ENCODE results near the gene CRY1.
A peak's percentile ranks its signal among the peaks of the same experiment; 100 is the strongest.

CRY1 gene

GRCh38 chr12:107131832-107132616, 38.7 kb upstream of the CRY1 start:
- H3K4me3 ChIP-seq (ENCODE audit: low read depth, low read length) = no peak overlapping the region
- peak; percentile 71 for DNase-seq (ENCODE audit: low read depth, low spot score)
- in situ Hi-C loops (cut with HindIII; ENCODE audit: low sequenced_read_pairs) = loop anchor here (25.0 kb wide), 1 partner anchor 480 kb away; no protein-coding TSS in a partner anchor
- peak; percentile 75 for TF ChIP-seq CTCF (IDR thresholded peaks at IDR 0.05; ENCODE audit: low read depth, low read length)

GRCh38 chr12:107130830-107131611, 37.7 kb upstream of the CRY1 start:
- in situ Hi-C loops (cut with HindIII; ENCODE audit: low sequenced_read_pairs) = loop anchor here (25.0 kb wide), 1 partner anchor 481 kb away; no protein-coding TSS in a partner anchor
- no peak for TF ChIP-seq CTCF (IDR thresholded peaks at IDR 0.05; ENCODE audit: low read depth, low read length)
- no peak overlapping the region for H3K4me3 ChIP-seq (ENCODE audit: low read depth, low read length)
- no peak for DNase-seq (ENCODE audit: low read depth, low spot score)

GRCh38 chr12:107129315-107129930, 36.1 kb upstream of the CRY1 start:
- no peak for TF ChIP-seq CTCF (IDR thresholded peaks at IDR 0.05; ENCODE audit: low read depth, low read length)
- no peak for DNase-seq (ENCODE audit: low read depth, low spot score)
- H3K4me3 ChIP-seq (ENCODE audit: low read depth, low read length) = no peak overlapping the region
- in situ Hi-C loops (cut with HindIII; ENCODE audit: low sequenced_read_pairs) = loop anchor here (25.0 kb wide), 1 partner anchor 483 kb away; no protein-coding TSS in a partner anchor

GRCh38 chr12:107127482-107128430, 34.4 kb upstream of the CRY1 start:
- no peak for TF ChIP-seq CTCF (IDR thresholded peaks at IDR 0.05; ENCODE audit: low read depth, low read length)
- H3K4me3 ChIP-seq (ENCODE audit: low read depth, low read length) = no peak overlapping the region
- DNase-seq (ENCODE audit: low read depth, low spot score) = no peak
- in situ Hi-C loops (cut with HindIII; ENCODE audit: low sequenced_read_pairs) = loop anchor here (25.0 kb wide), 1 partner anchor 485 kb away; no protein-coding TSS in a partner anchor

GRCh38 chr12:107126796-107127481, 33.6 kb upstream of the CRY1 start:
- H3K4me3 ChIP-seq (ENCODE audit: low read depth, low read length) = no peak overlapping the region
- DNase-seq (ENCODE audit: low read depth, low spot score) = peak; percentile 12
- peak; percentile 54 for TF ChIP-seq CTCF (IDR thresholded peaks at IDR 0.05; ENCODE audit: low read depth, low read length)
- in situ Hi-C loops (cut with HindIII; ENCODE audit: low sequenced_read_pairs) = loop anchor here (25.0 kb wide), 1 partner anchor 485 kb away; no protein-coding TSS in a partner anchor
